Measurements from ENCODE around the gene PLA2R1.

PLA2R1 gene

DNA sequence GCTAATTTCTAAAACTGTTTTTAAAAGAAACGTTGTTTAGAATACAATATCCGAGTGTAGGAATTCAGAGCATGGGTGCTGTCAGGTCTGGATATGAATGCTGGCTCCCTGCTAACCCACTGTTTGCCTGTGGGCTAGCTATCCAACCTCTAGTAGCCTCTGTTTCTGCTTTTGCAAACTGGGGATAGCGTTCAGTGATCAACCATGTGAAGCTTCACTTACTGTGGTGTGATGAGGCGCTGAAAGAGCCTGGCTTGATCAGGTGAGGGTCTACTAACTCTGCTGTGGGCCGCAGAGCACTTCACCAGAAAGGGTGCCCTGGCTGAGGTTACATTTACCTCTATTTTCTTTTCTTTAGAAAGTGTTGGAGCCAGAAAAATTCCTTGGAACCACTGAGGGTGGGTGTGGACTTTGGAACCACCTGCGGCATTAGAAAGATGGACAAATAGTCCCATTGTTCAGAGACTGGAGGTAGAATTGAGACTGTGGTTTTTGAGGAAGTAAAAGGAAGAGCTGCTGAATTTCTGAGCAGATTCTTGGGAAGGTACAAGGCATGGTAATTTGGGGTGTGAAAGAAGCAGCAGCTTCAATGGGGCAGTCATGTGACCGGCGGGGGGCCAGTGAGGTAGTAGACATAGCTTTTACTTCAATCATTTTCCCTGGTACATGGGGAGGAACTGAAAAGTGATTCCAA lies 168.1 kb downstream of the PLA2R1 start:
- DNase-seq (ENCODE audit: low read depth), result no peak

DNA sequence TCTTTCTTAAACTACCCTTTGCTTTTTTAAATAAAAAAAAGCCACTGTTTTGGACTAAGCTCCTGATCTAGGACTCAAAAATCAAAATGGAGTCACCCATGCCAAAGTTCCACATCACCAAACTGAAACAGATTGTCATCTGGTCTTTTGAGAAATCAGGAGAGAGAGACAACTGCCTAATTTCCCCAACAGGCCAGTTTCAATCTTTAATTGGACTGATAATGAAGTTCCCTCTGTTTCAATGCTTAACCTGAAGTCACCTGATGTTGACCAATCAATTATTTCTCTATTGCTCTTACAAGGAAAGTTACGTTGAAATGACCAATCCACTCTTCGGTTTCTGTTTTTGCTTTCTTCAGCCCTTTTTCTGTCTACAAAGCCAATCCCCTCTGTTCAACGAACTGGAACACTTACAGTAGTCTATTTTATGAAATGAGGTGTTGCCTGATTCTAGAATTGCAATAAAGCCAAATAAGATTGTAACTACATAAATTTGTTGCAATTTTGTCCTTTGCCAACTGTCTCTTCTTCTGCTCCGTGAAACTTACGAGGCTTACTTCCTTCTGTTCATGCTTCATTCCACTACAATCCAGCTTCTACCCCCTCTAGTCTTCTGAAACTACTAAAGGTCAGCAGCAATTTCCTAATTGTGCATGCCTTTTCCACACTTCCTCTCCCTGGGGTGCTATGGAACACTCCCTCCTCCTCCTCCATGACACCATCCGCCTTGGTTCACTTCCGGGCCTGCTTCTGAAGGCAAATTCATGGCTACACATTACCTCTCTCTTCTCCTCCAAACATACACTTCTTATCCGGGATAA lies 169.2 kb downstream of the PLA2R1 start:
- DNase-seq (ENCODE audit: low read depth), result no peak

DNA sequence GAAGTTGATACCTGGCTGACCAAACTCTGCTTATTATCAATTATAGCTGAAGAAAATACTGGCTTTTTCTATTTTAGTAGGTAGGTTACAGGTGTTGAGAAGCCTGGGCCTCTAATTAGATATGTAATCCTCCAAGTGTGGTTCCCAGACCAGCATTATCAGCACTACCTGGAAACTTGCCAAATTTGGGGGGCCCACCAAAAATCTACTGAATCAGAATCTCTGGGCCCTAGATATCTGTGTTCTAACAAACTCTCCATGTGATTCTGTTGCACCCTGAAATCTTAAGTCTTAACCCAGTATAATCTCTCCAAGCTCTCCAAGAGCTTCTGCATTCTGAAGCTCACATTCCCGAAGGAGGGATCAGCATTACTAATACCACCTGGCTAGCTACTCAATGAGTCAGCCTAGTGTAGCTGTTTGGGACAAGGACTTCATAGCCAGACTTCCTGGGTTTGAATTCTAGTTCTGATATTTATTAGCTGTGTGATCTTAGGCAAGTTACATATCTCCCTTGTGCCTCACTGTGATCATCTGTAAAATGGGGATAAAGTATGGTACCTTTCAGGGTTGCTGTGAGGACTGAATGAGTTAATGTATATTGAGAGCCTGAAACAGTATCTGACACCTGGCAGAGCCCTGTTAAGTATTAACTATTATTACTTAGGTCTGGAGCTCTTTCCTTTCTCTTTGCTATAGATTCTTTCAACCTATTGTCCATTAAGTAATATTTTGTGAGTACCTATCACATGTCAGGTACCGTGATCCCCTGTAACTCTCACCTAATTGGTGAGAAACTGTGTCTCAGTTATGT lies 170.3 kb downstream of the PLA2R1 start:
- DNase-seq (ENCODE audit: low read depth), result no peak

DNA sequence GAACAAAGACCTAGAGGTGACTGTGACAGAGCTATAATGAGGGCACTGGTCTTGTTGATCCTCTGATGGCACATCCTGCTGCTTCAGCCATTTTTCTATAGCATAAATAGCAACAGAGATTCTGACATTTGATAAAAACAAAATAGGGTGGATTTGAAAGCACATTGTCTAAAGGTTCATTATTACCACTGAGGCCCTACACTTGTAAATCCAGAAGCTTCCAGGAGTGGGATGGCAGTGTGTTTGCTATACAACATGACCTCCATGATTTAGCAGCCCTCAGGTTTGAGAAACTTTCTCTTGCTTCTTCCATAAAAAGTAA lies 171.2 kb downstream of the PLA2R1 start:
- no peak for DNase-seq (ENCODE audit: low read depth)

DNA sequence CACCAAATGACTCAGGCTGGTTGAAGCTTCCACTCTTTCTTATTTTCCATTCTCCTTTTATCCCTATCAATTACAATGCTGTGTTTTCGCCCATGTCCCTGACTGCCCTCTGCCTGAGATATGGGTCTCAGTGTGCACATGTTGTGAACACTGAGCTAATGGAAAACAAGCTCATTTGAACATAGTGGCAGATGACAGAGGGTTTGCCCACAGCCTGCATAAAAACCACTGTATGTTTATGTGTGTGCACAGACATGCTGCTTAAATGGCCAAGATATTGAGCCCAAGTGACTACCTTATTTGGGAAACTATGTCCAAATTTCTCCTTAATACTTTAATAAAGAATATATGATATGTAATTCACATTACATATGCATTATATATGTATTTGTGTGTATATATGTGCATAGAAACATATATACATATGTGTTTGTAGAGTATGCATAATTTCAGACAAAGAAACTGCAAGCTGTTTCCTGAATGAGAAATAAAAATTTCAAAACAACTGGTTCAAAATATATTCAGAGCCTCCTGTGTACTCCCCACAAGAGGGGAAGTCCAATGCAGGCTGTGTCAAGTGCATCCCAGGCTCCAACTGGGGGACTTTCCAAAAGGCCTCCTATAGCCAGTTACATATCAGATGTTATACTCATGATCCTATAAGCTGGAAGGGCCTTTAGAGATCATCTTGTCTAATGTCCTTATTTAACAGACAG lies 171.7 kb downstream of the PLA2R1 start:
- DNase-seq (ENCODE audit: low read depth), result no peak

DNA sequence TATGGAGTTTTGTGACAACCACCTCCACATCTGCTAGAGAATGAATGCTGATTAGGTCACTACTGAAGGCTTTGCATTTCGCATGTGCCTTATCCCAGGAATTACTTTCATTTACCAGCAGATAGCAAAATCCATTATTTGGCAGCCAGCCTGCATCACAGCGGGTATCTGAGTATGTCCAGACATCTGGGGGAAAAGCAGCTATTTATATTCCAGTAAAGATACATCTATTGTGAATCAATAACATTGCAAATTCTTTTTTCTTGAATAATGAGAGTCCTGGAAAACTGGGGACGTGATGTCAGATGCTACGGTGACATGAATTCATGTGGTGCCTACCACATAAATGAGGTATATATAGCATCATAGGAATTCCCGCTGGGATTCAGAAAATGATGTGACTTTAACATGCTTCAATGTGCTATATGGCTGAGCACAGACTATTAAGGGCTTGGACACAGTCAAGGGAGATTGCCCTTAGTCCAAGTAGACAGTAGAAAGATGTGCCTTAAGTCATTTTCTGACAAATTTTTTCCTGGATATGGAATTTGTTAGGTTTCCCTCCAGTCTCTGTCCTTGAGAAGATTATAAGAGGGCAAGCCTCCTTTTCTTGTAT lies 180.2 kb downstream of the PLA2R1 start:
- DNase-seq (ENCODE audit: low read depth), result no peak
